Activated CD8-positive, alpha-beta memory T cell treated with anti-CD3 and anti-CD28 coated beads, Interleukin-2, amount 50 U/mL, for 24 hours (primary cell): ENCODE results near the gene TTC8.
"Not testable (repeated sequence)": the region's sequence is repeated elsewhere in the genome, so short reads cannot be mapped to it uniquely, and the experiment has no call there.

Experiments
- DNase-seq: peaks from one replicate; pipeline ENCODE4 v3.0.0-alpha.2; 2020; ENCODE audit errors: extremely low read depth

TTC8 gene

DNA sequence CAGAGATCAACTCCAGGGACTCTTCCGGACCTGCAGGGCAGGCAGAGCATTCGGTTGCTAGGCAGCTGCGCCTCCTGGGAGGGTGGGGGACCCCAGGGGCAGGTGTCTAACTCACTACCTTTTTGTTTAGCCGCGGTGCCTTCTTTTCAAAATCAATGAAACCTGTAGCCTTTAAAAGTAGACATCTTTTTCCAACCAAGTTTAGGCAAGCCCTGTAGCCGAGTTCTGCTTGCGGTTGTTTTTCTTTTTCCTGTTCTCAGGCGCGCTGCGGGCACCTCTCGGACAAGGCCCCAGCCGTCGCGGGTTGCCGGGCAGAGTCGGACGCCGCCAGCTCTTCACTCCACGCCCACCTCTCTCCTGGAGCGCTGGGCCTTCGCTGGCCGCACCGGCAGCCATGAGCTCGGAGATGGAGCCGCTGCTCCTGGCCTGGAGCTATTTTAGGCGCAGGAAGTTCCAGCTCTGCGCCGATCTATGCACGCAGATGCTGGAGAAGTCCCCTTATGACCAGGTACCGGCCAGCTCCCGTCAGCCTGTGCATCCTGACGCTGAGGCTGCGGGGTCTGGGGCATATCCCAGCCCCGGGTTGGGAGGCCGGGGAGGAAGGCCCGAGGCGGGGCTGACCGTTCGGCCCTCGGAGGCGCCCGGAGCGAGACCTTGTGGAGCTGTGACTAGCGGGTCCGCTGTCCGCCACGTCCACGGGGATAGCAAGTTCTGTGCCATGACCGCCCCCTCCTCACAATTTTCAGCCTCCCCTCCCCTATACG is at the start of gene TTC8:
TSS of gene TTC8 (plus strand) at position 338 of the 764 bp plus-strand sequence. CDS start at position 395, 57 bp downstream.
- DNase-seq = peak; percentile 53

GRCh38 chr14:88775532-88775931 is 48.9 kb upstream of the TTC8 start:
- no peak for DNase-seq

DNA sequence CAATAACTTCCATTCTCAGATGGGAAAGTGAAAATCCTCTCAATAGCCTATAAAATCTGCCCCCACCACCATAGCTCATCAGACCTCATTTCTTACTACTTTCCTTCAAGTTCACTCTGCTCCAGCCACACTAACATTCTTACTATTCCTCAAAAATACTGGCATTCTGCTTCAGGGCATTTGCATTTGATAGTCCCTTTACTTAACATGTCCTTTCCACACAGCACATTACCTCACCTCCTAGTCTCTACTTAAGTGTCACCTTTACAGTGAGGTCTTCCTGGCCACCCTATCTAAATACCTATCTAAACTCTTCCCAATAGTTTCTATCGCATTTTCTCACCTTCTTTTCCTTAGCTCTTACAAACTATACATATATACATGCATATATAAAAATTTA is 38.5 kb upstream of the TTC8 start:
- DNase-seq = no peak

DNA sequence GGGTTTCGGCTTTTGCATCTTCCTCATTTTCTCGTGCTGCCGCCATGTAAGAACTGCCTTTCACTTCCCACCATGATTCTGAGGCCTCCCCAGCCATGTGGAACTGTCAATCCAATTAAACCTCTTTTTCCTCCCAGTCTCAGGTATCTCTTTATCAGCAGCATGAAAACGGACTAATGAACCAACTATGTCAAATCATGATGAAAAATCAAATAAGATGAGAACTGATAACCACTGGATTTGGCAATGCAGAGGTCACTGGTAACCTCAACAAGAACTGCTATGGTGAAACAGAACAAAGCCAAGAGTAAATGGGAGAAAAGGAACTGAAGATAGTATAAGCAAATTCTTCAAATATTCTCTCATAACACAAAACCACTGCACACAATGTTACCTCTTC is 37.7 kb upstream of the TTC8 start:
- DNase-seq = no peak

GRCh38 chr14:88789573-88789972 is 34.9 kb upstream of the TTC8 start:
- not testable (repeated sequence) for DNase-seq

DNA sequence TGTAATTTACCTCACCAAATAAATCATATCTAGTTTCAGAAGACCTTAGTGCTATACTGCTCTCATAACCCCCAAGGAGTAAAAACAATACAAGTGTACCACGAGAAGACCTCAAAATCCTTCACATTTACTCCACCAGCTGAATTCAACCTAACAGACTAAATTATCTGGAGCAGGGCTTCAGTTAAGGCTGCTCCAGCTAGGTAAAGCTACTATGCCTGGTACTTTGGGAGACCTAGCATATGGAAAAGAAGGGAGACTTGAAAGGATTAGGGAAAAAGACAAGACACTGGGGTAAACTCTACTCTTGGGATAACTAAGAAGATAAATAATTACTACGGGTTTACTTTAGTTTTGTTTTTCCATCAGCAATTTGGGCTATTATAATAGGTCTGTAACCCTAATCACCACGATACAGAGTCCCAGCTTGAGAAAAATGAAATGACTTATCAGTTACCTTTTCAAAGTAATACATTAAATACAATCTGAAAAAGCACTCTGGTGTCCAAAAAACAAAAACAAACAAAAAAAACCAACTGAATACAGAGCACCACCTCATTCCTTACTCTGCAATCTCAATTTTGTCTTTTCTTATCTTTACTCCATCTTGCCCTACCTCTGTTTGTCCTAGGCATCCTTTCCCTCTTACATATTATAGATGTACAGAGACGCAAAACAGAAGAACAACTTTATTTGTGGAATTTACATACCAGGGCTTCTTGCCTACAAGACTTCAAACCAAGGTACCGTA is 33.8 kb upstream of the TTC8 start:
- DNase-seq = no peak

GRCh38 chr14:88791252-88791621 is 33.2 kb upstream of the TTC8 start:
- DNase-seq = no peak

- DNase-seq = no peak
Observed at GRCh38 chr14:88791629-88792472, 32.6 kb upstream of the TTC8 start.

DNA sequence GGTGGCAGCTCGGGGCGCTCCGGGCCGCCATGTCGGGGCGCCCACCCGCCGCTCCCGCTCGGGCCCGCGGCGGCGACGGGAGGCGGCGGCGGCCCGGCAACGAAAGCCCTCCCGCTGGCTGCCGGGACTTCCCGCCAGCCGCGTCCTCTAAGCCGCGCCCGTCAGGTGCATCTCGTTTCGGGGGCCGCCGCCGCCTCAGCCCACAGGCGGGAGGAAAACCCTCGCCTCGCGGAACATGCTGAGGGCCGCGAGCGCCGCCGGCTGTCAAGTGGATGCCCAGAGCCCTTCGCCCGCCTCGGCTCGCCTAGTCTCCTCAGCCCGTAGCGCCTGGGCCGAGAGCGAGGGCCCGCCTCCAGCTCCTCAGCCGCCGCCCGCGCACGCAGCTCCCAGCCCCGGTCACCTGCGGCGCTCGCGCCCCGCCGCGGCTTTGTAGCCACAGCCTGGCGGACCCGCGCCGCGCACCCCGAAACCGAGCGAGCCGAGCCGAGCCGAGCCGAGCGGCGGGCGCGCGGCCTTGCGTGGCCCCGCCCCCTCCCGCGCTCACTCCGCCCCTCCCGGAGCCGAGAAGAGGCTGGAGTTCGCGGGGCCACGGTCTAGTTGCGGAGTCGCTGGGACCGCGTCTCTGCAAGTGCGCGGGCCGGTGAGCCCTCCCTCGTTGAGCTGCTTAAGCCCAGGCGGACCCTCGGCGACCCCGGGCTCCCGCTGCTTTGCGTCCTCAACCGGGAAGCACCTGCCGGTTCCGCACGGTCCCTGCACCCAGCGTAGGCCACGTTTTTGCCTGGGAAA is 31.8 kb upstream of the TTC8 start, which contains the start of gene EML5:
TSS of gene EML5 (minus strand) at position 481 of the 786 bp plus-strand sequence. CDS start at position 31, 450 bp downstream.
- DNase-seq = peak; percentile 28

DNA sequence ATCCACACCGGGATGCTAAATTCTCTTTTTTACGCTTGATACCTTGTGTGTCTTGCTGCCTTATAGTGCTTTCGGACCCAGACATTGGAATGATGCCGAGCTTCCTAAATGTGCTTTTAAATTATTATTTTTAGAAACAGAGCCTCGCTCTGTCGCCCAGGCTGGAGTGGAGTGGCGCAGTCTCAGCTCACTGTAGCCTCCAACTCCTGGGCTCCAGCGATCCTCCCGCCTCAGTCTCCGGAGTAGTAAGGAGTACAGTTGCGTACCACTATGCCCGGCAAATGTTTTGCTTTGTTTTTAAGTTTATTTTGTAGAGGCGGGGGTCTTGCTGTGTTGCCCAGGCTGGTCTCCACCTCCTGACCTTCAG is 31.2 kb upstream of the TTC8 start:
- DNase-seq = no peak

DNA sequence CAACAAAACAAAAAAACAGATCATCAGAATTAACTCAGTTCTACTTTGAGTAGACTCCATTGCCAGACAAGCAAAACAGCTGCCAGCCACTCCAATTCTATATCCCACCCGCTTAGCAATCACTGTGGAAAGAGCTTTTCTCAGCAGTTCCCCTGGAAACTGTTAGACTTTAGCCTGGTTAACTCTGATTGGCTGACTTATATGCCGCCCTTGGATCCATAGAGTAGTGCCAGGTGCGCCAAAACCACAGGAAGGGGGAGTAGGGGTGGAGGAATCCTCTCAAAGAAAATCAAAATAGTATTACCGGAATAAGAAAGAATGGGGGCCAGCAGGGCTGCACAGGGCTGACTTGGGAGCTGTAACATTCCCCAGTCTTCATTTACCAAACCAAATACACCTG is 26.3 kb upstream of the TTC8 start:
- DNase-seq = no peak

DNA sequence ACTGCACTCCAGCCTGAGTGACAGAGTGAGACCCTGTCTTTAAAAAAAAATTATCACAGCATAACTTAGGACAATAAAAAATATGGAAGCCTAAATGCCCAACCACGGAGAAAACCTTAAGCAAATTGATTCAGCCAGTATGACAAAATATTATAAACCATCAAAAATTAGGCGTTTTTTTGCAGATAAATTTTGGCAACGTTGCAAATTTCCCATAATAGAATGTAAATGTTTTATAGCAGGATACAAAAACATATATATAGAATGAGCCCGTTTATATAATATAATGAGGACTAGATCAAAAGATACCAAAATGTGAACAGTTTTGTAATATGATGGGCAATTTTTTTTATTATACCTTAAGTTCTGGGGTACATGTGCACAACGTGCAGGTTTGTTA is 24.9 kb upstream of the TTC8 start:
- no peak for DNase-seq

- no peak for DNase-seq
Observed at GRCh38 chr14:88802596-88802995, 21.9 kb upstream of the TTC8 start.

DNA sequence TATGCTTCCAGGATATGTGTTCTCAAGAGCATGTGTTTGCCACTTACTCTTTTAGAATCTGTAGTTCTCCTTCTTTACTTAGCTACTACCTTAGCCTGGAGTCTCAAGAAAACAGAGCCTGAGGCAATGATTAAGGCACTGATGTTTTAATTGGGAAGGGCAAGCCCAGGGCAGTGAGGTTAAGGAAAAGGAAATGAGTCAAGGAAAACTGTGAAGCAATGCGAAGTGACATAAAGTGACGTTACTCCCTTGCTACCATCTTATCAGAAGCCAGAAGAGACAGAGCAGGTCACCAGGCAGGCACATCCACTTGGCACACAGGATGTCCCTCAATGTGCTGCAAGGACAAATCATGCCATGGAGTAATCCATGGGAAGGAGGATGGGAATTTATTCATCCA is 20.4 kb upstream of the TTC8 start:
- DNase-seq = no peak

DNA sequence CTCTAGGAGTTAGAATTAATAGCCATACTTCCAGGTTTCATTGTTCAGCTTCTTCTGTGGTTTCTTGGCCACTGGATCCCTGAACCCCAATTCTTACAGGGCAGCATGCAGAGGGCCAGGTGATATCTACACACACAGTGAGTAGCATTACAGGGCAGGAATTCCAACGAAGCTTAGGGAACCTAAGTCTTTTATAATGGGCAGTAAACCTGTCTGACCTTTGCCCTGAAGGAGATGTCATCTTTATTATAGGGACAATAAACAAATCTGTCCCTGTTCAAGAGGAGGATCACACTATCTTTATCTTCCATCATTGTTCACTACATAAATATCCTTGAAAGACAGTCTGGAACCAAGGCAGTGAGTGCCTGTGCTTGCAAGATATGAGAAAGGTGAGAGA is 20.0 kb upstream of the TTC8 start:
- DNase-seq = no peak

- DNase-seq = no peak
Observed at GRCh38 chr14:88808359-88808758, 16.1 kb upstream of the TTC8 start.

GRCh38 chr14:88815980-88816379 is 8.5 kb upstream of the TTC8 start:
- DNase-seq = no peak

DNA sequence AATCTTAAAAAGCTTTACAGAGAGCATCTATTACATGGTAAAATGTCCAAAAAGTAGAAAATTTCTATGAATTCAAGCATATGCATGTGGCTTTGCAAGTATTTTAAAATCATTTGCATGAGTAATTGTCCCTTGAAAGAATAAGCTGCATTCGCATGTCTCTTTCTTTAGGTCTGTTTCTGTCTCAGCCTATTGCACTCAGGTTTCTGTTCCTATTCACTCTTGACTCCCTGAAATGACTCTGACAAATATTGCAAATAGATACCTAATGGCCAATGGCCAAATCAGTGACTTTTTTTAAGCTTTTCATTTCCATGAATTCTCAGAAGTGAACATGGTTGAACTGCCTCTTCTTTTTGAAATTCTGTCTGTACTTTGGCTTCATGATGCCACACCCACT is 6.4 kb upstream of the TTC8 start:
- no peak for DNase-seq

DNA sequence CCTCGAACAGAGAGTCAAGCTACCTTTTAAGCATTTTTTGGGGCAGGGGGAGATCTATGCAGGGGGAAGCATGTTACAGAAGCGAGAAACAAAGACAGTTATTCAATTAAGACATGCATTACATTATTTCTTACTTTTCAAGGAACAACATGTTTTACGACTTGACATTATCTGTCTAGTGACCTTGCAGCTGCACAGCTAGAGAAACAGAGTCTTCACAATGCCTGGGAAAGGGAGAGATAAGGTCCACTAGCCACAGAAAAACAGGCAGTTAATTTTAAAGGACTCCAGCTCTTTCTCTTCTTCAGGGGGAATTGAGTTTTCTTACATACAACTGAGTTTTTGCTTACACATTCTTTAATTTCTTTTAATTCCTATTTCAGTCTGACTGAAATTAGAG is 4.8 kb upstream of the TTC8 start:
- DNase-seq = not testable (repeated sequence)

- no peak for DNase-seq
Observed at GRCh38 chr14:88821378-88821777, 3.1 kb upstream of the TTC8 start.

GRCh38 chr14:88821888-88822287 is 2.6 kb upstream of the TTC8 start:
- no peak for DNase-seq

GRCh38 chr14:88823968-88824313 is 510 bp upstream of the TTC8 start:
- no peak for DNase-seq
